MM.1S (cell line): ENCODE measurements around the gene TMEM37.

Experiments used
- CTCF ChIP-seq: fragments of 300-600 bp; sonication (generic); IDR thresholded peaks from 2 replicates; pipeline ENCODE4 v1.5.1; 2016; ENCODE audit warnings: antibody characterized with exemption, low read length, mixed read lengths
- EZH2 ChIP-seq: fragments of 300-600 bp; sonication (generic); optimal IDR thresholded peaks from 2 replicates; pipeline ENCODE3; 2017; ENCODE audit warnings: low read depth, mild to moderate bottlenecking, antibody characterized with exemption, low read length, mixed read lengths

- no peak for TF ChIP-seq EZH2
- no peak for TF ChIP-seq CTCF
Measured at GRCh38 chr2:119436993-119437772, 5.5 kb downstream of the TMEM37 start.
